ENCODE data around the gene ACYP2.
"Not testable (repeated sequence)": the region's sequence is repeated elsewhere in the genome, so short reads cannot be mapped to it uniquely, and the experiment has no call there.

DNA sequence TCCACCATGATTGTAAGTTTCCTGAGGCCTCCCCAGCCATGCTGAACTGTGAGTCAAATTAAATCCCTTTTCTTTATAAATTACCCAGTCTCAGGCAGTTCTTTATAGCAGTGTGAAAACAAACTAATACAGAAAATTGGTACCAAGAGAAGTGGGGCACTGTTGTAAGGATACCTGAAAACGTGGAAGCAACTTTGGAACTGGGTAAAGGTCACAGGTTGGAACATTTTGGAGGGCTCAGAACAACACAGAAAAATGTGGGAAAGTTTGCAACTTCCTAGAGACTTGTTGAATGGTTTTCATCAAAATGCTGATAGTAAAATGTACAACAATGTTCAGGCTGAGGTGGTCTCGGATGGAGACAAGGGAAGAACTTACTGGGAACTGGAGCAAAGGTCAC, 209.1 kb downstream of the ACYP2 start:
- TF ChIP-seq, protein P1, sequence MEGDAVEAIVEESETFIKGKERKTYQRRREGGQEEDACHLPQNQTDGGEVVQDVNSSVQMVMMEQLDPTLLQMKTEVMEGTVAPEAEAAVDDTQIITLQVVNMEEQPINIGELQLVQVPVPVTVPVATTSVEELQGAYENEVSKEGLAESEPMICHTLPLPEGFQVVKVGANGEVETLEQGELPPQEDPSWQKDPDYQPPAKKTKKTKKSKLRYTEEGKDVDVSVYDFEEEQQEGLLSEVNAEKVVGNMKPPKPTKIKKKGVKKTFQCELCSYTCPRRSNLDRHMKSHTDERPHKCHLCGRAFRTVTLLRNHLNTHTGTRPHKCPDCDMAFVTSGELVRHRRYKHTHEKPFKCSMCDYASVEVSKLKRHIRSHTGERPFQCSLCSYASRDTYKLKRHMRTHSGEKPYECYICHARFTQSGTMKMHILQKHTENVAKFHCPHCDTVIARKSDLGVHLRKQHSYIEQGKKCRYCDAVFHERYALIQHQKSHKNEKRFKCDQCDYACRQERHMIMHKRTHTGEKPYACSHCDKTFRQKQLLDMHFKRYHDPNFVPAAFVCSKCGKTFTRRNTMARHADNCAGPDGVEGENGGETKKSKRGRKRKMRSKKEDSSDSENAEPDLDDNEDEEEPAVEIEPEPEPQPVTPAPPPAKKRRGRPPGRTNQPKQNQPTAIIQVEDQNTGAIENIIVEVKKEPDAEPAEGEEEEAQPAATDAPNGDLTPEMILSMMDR (IDR thresholded peaks at IDR 0.05) = not testable (repeated sequence)
- not testable (repeated sequence) for TF ChIP-seq POLR2A (IDR thresholded peaks at IDR 0.05)
